Loucy (cell line): ENCODE measurements around the gene CEP131.

Experiments used
- CTCF ChIP-seq: fragments of 200-600 bp; sonication (generic); conservative IDR thresholded peaks from 2 replicates; pipeline ENCODE4 v1.5.1; 2014; ENCODE audit warnings: mild to moderate bottlenecking, antibody characterized with exemption, low read length
- EZH2phosphoT487 ChIP-seq: fragments of 200-600 bp; IDR thresholded peaks from 2 replicates; pipeline ENCODE4 v1.6.1; 2018; ENCODE audit warnings: antibody characterized with exemption, mild to moderate bottlenecking, moderate library complexity, borderline replicate concordance

GRCh38 chr17:81250286-81251093, 27.7 kb upstream of the CEP131 start:
- TF ChIP-seq CTCF (no peak), EZH2phosphoT487 (no peak)
